HepG2 (cell line): ENCODE results near the gene RAMAC. TPM values are rescaled to one million over a fixed set of nuclear protein-coding genes. Genes with fewer than 3 reads are reported as not detected.

ENCODE experiments used
- EED ChIP-seq: sonication (generic); formaldehyde crosslinking; IDR thresholded peaks from 2 replicates; pipeline ENCODE4 v1.5.0; 2020; ENCODE audit warnings: mild to moderate bottlenecking, missing genetic modification reagents
- ISX ChIP-seq: sonication (generic); formaldehyde crosslinking; conservative IDR thresholded peaks from 2 replicates; pipeline ENCODE4 v1.5.0; 2020; ENCODE audit warnings: missing genetic modification reagents
- KLF12 ChIP-seq: sonication (generic); formaldehyde crosslinking; IDR thresholded peaks from 2 replicates; pipeline ENCODE4 v1.4.0; 2020; ENCODE audit warnings: missing genetic modification reagents, borderline replicate concordance
- SKI ChIP-seq: fragments of 450-650 bp; IDR thresholded peaks from one replicate; pipeline ENCODE4 v1.6.1; 2018; ENCODE audit warnings: mild to moderate bottlenecking; ENCODE audit not compliant: partially characterized antibody
- SMAD1 ChIP-seq: sonication (generic); formaldehyde crosslinking; IDR thresholded peaks from 2 replicates; pipeline ENCODE4 v1.4.0; 2020; ENCODE audit warnings: missing genetic modification reagents, low read depth, mild to moderate bottlenecking, borderline replicate concordance
- XBP1 ChIP-seq: sonication (generic); formaldehyde crosslinking; IDR thresholded peaks from 2 replicates; pipeline ENCODE4 v1.5.0; 2020; ENCODE audit warnings: missing genetic modification reagents
- ZNF296 ChIP-seq: sonication (generic); formaldehyde crosslinking; conservative IDR thresholded peaks from 2 replicates; pipeline ENCODE4 v1.5.0; 2020; ENCODE audit warnings: mild to moderate bottlenecking, missing genetic modification reagents
- polyA plus RNA-seq, 8 experiments: library from polyadenylated mRNA; depleted of rRNA in 3 of 8; stranded (reverse) in 7 of 8; unstranded in 1 of 8; fragments of >200 nt; fragmentation: Illumina TruSeq in 4 of 8; extraction: Trizol in 4 of 8; gene quantifications; 2 replicates each; pipeline versions ENCODE4 v1.2.1 to v1.2.3, GENCODE V29; 2011 to 2016; ENCODE audit warnings: low read depth in 4 of 8, missing spikeins in 1 of 8, mixed read lengths in 1 of 8; ENCODE audit not compliant: insufficient read depth in 1 of 8
- total RNA-seq, 5 experiments: library from RNA; depleted of rRNA; stranded (reverse); fragments of >200 nt; fragmentation: Illumina TruSeq; extraction: Trizol; gene quantifications; 2 replicates each; pipeline ENCODE4 v1.2.3, GENCODE V29; 2016; ENCODE audit warnings: low read depth in 1 of 5
- TF ChIP-seq, protein P1 (sequence below): sonication (generic); formaldehyde crosslinking; IDR thresholded peaks from 2 replicates; pipeline ENCODE4 v1.4.0; 2020; ENCODE audit warnings: missing genetic modification reagents, borderline replicate concordance
- TF ChIP-seq, protein P2 (sequence below): sonication (generic); formaldehyde crosslinking; IDR thresholded peaks from 2 replicates; pipeline ENCODE4 v1.4.0; 2020; ENCODE audit warnings: missing genetic modification reagents
- TF ChIP-seq, protein P3 (sequence below): sonication (generic); formaldehyde crosslinking; IDR thresholded peaks from 2 replicates; pipeline ENCODE4 v1.5.0; 2020; ENCODE audit warnings: mild to moderate bottlenecking, missing genetic modification reagents, borderline replicate concordance
- TF ChIP-seq, protein P4 (sequence below), 2 experiments: sonication (generic) in 1 of 2; formaldehyde crosslinking in 1 of 2; IDR thresholded peaks; 2 replicates each; pipeline versions ENCODE4 v1.4.0 to v1.6.1; 2016 to 2020; ENCODE audit warnings: borderline replicate concordance in 1 of 2, low read depth in 1 of 2, mild to moderate bottlenecking in 1 of 2, missing genetic modification reagents in 1 of 2

The RAMAC gene
- total and polyA plus RNA-seq, 2 of the 13 experiments (the other 11 are each of a cell fraction or from before 2014, with no cell fraction given): 22.2 to 45.9 TPM

DNA sequence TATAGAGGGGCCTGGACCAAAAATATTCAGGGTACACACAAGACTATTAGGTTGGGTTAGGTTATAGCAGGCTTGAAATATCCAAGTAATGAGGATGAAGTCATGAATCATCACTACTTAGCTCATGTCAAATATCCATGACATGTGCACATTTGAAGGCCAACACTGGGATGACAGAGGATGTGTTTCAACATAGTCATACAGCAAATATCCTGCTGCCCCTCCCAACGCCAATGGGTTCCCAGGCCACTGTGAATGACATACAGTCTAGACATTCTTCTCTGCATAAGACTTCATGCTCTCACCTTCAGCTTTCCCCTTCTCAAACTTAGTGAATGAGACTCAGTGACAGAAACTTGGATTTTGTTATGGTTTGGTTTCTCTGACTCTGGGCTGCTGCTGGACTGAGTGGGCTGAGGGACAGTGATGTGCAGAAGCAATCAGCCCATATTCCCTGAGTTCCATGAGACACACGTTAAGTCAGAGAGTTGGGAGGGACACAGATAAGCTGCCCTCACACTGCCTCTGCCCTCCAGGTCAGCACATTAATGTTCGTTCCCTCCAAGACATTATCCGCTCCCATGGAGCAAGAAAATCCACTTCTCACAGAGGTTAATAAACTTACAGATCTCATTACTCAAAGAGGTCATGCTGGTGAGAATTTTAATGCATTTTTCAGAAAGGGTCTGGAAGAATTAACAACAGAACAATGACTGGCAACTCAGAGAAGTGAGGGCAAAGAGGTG, 48.9 kb upstream of the RAMAC start (continued):
- TF ChIP-seq, protein P1, sequence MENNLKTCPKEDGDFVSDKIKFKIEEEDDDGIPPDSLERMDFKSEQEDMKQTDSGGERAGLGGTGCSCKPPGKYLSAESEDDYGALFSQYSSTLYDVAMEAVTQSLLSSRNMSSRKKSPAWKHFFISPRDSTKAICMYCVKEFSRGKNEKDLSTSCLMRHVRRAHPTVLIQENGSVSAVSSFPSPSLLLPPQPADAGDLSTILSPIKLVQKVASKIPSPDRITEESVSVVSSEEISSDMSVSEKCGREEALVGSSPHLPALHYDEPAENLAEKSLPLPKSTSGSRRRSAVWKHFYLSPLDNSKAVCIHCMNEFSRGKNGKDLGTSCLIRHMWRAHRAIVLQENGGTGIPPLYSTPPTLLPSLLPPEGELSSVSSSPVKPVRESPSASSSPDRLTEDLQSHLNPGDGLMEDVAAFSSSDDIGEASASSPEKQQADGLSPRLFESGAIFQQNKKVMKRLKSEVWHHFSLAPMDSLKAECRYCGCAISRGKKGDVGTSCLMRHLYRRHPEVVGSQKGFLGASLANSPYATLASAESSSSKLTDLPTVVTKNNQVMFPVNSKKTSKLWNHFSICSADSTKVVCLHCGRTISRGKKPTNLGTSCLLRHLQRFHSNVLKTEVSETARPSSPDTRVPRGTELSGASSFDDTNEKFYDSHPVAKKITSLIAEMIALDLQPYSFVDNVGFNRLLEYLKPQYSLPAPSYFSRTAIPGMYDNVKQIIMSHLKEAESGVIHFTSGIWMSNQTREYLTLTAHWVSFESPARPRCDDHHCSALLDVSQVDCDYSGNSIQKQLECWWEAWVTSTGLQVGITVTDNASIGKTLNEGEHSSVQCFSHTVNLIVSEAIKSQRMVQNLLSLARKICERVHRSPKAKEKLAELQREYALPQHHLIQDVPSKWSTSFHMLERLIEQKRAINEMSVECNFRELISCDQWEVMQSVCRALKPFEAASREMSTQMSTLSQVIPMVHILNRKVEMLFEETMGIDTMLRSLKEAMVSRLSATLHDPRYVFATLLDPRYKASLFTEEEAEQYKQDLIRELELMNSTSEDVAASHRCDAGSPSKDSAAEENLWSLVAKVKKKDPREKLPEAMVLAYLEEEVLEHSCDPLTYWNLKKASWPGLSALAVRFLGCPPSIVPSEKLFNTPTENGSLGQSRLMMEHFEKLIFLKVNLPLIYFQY (CRISPR knock-in tag): no peak
- TF ChIP-seq XBP1 (CRISPR knock-in tag) (no peak), ISX (CRISPR knock-in tag) (no peak), SMAD1 (CRISPR knock-in tag) (no peak), SKI (peak; percentile 75), EED (CRISPR knock-in tag) (no peak), ZNF296 (CRISPR knock-in tag) (no peak), KLF12 (no peak)
- TF ChIP-seq, protein P2, sequence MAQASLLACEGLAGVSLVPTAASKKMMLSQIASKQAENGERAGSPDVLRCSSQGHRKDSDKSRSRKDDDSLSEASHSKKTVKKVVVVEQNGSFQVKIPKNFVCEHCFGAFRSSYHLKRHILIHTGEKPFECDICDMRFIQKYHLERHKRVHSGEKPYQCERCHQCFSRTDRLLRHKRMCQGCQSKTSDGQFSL (CRISPR knock-in tag): no peak
- TF ChIP-seq, protein P3, sequence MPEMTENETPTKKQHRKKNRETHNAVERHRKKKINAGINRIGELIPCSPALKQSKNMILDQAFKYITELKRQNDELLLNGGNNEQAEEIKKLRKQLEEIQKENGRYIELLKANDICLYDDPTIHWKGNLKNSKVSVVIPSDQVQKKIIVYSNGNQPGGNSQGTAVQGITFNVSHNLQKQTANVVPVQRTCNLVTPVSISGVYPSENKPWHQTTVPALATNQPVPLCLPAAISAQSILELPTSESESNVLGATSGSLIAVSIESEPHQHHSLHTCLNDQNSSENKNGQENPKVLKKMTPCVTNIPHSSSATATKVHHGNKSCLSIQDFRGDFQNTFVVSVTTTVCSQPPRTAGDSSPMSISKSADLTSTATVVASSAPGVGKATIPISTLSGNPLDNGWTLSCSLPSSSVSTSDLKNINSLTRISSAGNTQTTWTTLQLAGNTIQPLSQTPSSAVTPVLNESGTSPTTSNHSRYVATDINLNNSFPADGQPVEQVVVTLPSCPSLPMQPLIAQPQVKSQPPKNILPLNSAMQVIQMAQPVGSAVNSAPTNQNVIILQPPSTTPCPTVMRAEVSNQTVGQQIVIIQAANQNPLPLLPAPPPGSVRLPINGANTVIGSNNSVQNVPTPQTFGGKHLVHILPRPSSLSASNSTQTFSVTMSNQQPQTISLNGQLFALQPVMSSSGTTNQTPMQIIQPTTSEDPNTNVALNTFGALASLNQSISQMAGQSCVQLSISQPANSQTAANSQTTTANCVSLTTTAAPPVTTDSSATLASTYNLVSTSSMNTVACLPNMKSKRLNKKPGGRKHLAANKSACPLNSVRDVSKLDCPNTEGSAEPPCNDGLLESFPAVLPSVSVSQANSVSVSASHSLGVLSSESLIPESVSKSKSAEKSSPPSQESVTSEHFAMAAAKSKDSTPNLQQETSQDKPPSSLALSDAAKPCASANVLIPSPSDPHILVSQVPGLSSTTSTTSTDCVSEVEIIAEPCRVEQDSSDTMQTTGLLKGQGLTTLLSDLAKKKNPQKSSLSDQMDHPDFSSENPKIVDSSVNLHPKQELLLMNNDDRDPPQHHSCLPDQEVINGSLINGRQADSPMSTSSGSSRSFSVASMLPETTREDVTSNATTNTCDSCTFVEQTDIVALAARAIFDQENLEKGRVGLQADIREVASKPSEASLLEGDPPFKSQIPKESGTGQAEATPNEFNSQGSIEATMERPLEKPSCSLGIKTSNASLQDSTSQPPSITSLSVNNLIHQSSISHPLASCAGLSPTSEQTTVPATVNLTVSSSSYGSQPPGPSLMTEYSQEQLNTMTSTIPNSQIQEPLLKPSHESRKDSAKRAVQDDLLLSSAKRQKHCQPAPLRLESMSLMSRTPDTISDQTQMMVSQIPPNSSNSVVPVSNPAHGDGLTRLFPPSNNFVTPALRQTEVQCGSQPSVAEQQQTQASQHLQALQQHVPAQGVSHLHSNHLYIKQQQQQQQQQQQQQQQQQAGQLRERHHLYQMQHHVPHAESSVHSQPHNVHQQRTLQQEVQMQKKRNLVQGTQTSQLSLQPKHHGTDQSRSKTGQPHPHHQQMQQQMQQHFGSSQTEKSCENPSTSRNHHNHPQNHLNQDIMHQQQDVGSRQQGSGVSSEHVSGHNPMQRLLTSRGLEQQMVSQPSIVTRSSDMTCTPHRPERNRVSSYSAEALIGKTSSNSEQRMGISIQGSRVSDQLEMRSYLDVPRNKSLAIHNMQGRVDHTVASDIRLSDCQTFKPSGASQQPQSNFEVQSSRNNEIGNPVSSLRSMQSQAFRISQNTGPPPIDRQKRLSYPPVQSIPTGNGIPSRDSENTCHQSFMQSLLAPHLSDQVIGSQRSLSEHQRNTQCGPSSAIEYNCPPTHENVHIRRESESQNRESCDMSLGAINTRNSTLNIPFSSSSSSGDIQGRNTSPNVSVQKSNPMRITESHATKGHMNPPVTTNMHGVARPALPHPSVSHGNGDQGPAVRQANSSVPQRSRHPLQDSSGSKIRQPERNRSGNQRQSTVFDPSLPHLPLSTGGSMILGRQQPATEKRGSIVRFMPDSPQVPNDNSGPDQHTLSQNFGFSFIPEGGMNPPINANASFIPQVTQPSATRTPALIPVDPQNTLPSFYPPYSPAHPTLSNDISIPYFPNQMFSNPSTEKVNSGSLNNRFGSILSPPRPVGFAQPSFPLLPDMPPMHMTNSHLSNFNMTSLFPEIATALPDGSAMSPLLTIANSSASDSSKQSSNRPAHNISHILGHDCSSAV (CRISPR knock-in tag): no peak
- TF ChIP-seq, protein P4, sequence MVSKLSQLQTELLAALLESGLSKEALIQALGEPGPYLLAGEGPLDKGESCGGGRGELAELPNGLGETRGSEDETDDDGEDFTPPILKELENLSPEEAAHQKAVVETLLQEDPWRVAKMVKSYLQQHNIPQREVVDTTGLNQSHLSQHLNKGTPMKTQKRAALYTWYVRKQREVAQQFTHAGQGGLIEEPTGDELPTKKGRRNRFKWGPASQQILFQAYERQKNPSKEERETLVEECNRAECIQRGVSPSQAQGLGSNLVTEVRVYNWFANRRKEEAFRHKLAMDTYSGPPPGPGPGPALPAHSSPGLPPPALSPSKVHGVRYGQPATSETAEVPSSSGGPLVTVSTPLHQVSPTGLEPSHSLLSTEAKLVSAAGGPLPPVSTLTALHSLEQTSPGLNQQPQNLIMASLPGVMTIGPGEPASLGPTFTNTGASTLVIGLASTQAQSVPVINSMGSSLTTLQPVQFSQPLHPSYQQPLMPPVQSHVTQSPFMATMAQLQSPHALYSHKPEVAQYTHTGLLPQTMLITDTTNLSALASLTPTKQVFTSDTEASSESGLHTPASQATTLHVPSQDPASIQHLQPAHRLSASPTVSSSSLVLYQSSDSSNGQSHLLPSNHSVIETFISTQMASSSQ (IDR thresholded peaks at IDR 0.05; ENCODE audit: low read depth): no peak
- TF ChIP-seq, protein P4 (CRISPR knock-in tag; IDR thresholded peaks at IDR 0.05; ENCODE audit: borderline replicate concordance): no peak
